ENCODE results near the gene TGM5. TPM values are rescaled to one million over a fixed set of nuclear protein-coding genes. Genes with fewer than 3 reads are reported as not detected.

The TGM5 gene
- total RNA-seq, 3 donors from 2014 or later (not counting 1 experiment from before 2014, with no cell fraction given): not detected

- peaks cover 11 to 18% of the 10 kb centered on the region in 2 donors for H3K27me3 Mint-ChIP-seq (ENCODE audit: low read depth in 2 of 2)
- no peaks in the 10 kb centered on the region for H3K36me3 Mint-ChIP-seq
- intact Hi-C loops (cut with micrococcal nuclease): no loop called here
- Histone ChIP-seq H3K27ac (ENCODE audit: low read length) (no peak overlapping the region), H3K27me3 (ENCODE audit: control insufficient read depth, insufficient read depth, low read length) (no peaks in the 10 kb centered on the region), H3K9me3 (ENCODE audit: control insufficient read depth, insufficient read depth, low read length) (no peaks in the 10 kb centered on the region), H3K4me3 (ENCODE audit: low read length) (no peak overlapping the region), H3K4me1 (ENCODE audit: control insufficient read depth, insufficient read depth, low read length) (no peaks in the 10 kb centered on the region), H3K36me3 (ENCODE audit: control insufficient read depth, insufficient read depth, low read length) (no peaks in the 10 kb centered on the region)
- no peak for TF ChIP-seq CTCF (IDR thresholded peaks at IDR 0.05)
- DNase-seq (no peak), ATAC-seq (no peak)
- no peaks in the 10 kb centered on the region for H3K9me3 Mint-ChIP-seq
- H3K4me3 Mint-ChIP-seq: no peak overlapping the region
- H3K4me1 Mint-ChIP-seq: no peaks in the 10 kb centered on the region
- H3K27ac Mint-ChIP-seq: no peak overlapping the region
Measured at GRCh38 chr15:43212951-43213350, 53.8 kb downstream of the TGM5 start.

- no peak for TF ChIP-seq CTCF (IDR thresholded peaks at IDR 0.05)
- no peaks in the 10 kb centered on the region for H3K27me3 ChIP-seq (ENCODE audit: control insufficient read depth, insufficient read depth, low read length)
- H3K36me3 ChIP-seq (ENCODE audit: control insufficient read depth, insufficient read depth, low read length): no peaks in the 10 kb centered on the region
- 91% methylated on average over 8 of the region's 8 CpGs for WGBS (ENCODE audit: insufficient coverage)
- no peaks in the 10 kb centered on the region for H3K4me1 ChIP-seq (ENCODE audit: control insufficient read depth, insufficient read depth, low read length)
- no peak overlapping the region for H3K4me3 ChIP-seq (ENCODE audit: low read length)
- Mint-ChIP-seq H3K9me3 (no peaks in the 10 kb centered on the region), H3K4me3 (no peak overlapping the region), H3K27ac (no peak overlapping the region), H3K4me1 (no peaks in the 10 kb centered on the region), H3K36me3 (no peaks in the 10 kb centered on the region), H3K27me3 (ENCODE audit: low read depth in 2 of 2) (peaks cover 11 to 25% of the 10 kb centered on the region in 2 donors)
- no peak for ATAC-seq
- DNase-seq: no peak
- no peak overlapping the region for H3K27ac ChIP-seq (ENCODE audit: low read length)
- H3K9me3 ChIP-seq (ENCODE audit: control insufficient read depth, insufficient read depth, low read length): no peaks in the 10 kb centered on the region
- intact Hi-C loops (cut with micrococcal nuclease): no loop called here
Measured at GRCh38 chr15:43212299-43212698, 54.4 kb downstream of the TGM5 start.

GRCh38 chr15:43211224-43211735 is 55.4 kb downstream of the TGM5 start:
- TF ChIP-seq CTCF (IDR thresholded peaks at IDR 0.05): no peak
- Mint-ChIP-seq H3K4me3 (no peak overlapping the region), H3K27ac (no peak overlapping the region), H3K4me1 (no peaks in the 10 kb centered on the region), H3K27me3 (ENCODE audit: low read depth in 2 of 2) (peaks cover 11 to 25% of the 10 kb centered on the region in 2 donors), H3K9me3 (no peaks in the 10 kb centered on the region), H3K36me3 (no peaks in the 10 kb centered on the region)
- DNase-seq (no peak), ATAC-seq (no peak)
- intact Hi-C loops (cut with micrococcal nuclease): no loop called here
- Histone ChIP-seq H3K27me3 (ENCODE audit: control insufficient read depth, insufficient read depth, low read length) (no peaks in the 10 kb centered on the region), H3K27ac (ENCODE audit: low read length) (no peak overlapping the region), H3K4me1 (ENCODE audit: control insufficient read depth, insufficient read depth, low read length) (no peaks in the 10 kb centered on the region), H3K4me3 (ENCODE audit: low read length) (no peak overlapping the region), H3K9me3 (ENCODE audit: control insufficient read depth, insufficient read depth, low read length) (no peaks in the 10 kb centered on the region), H3K36me3 (ENCODE audit: control insufficient read depth, insufficient read depth, low read length) (no peaks in the 10 kb centered on the region)
- WGBS (ENCODE audit: insufficient coverage): 92% methylated on average over 3 of the region's 4 CpGs

- Histone ChIP-seq H3K9me3 (ENCODE audit: control insufficient read depth, insufficient read depth, low read length) (no peaks in the 10 kb centered on the region), H3K4me3 (ENCODE audit: low read length) (no peak overlapping the region), H3K4me1 (ENCODE audit: control insufficient read depth, insufficient read depth, low read length) (no peaks in the 10 kb centered on the region), H3K27me3 (ENCODE audit: control insufficient read depth, insufficient read depth, low read length) (no peaks in the 10 kb centered on the region), H3K36me3 (ENCODE audit: control insufficient read depth, insufficient read depth, low read length) (no peaks in the 10 kb centered on the region), H3K27ac (ENCODE audit: low read length) (no peak overlapping the region)
- 82% methylated on average over 9 of the region's 9 CpGs for WGBS (ENCODE audit: insufficient coverage)
- intact Hi-C loops (cut with micrococcal nuclease): no loop called here
- ATAC-seq (no peak), DNase-seq (no peak)
- no peak overlapping the region for H3K4me3 Mint-ChIP-seq
- H3K27ac Mint-ChIP-seq: no peak overlapping the region
- TF ChIP-seq CTCF (IDR thresholded peaks at IDR 0.05): no peak
- peaks cover 13 to 25% of the 10 kb centered on the region in 2 donors for H3K27me3 Mint-ChIP-seq (ENCODE audit: low read depth in 2 of 2)
- H3K36me3 Mint-ChIP-seq: no peaks in the 10 kb centered on the region
- H3K4me1 Mint-ChIP-seq: no peaks in the 10 kb centered on the region
- no peaks in the 10 kb centered on the region for H3K9me3 Mint-ChIP-seq
Measured at GRCh38 chr15:43210807-43211206, 55.9 kb downstream of the TGM5 start.

Data from natural killer cell (primary cell).